Measurements from ENCODE around the gene ARHGEF7.

Gene ARHGEF7

DNA sequence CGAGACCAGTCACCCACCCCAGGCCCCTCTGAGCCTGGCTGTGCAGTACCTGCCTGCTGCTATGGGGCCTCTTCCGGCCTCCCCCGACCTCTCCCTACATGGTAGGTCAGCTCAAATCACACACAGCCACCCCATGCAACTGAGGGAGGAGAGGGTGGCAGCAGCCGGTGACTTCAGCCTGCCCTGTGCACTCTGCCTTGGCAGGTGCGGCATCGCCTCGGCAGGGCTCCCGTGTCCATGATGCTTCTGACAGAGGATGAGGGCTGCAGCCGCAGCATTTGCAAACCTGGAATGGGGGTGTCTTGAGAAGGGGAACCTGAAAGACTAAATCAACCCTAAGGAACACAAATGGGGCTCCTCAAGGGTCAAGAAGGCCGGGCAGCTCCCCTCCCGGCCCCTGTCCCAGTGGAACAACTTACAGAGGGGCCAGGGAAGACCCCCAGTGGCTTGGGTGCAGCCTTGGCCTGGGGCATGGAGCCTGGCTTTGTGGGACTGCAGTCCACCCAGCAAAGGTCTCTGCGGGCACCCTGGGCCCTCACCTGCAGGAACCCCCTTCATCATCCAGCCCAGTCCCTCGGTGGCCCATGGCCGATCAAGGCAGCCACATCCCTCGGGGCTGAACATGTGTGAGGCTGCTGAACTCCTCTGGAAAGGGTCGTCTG, 212.0 kb downstream of the ARHGEF7 start:
- no peaks in the 10 kb centered on the region for H3K9me3 ChIP-seq (ENCODE audit: insufficient read depth, low read depth, low read length)
- no peaks in the 10 kb centered on the region for H3K9me2 ChIP-seq (replicated peaks; ENCODE audit: low read depth, low read length)
- TF ChIP-seq CTCF (conservative IDR thresholded peaks at IDR 0.05; ENCODE audit: low read length) (no peak), EZH2phosphoT487 (IDR thresholded peaks at IDR 0.05; ENCODE audit: borderline replicate concordance) (no peak)
- H3K4me3 ChIP-seq (ENCODE audit: low read length, poor library complexity, severe bottlenecking): no peak overlapping the region
- no peak overlapping the region for H2AFZ ChIP-seq (ENCODE audit: low read length)
- no peak overlapping the region for H3K9ac ChIP-seq (ENCODE audit: low read depth, low read length, poor library complexity, severe bottlenecking)
- no peak overlapping the region for H3K4me2 ChIP-seq (ENCODE audit: low read depth, low read length, poor library complexity, severe bottlenecking)
- H3K36me3 ChIP-seq (ENCODE audit: insufficient read depth, low read length): no peaks in the 10 kb centered on the region
- no peaks in the 10 kb centered on the region for H3F3A ChIP-seq (ENCODE audit: low read depth)
- no peaks in the 10 kb centered on the region for H3K27me3 ChIP-seq (ENCODE audit: insufficient read depth, low read length, poor library complexity, severe bottlenecking)
- H4K20me1 ChIP-seq (ENCODE audit: insufficient read depth, low read length, poor library complexity, severe bottlenecking): no peaks in the 10 kb centered on the region
- no peaks in the 10 kb centered on the region for H3K4me1 ChIP-seq (ENCODE audit: insufficient read depth, low read length, poor library complexity, severe bottlenecking)
- H3K79me2 ChIP-seq (ENCODE audit: insufficient read depth, low read length): no peaks in the 10 kb centered on the region

- TF ChIP-seq CTCF (conservative IDR thresholded peaks at IDR 0.05; ENCODE audit: low read length): no peak
- no peak for TF ChIP-seq EZH2phosphoT487 (IDR thresholded peaks at IDR 0.05; ENCODE audit: borderline replicate concordance)
- no peak overlapping the region for H3K9ac ChIP-seq (ENCODE audit: low read depth, low read length, poor library complexity, severe bottlenecking)
- H3K4me2 ChIP-seq (ENCODE audit: low read depth, low read length, poor library complexity, severe bottlenecking): no peak overlapping the region
- H2AFZ ChIP-seq (ENCODE audit: low read length): no peak overlapping the region
- H3F3A ChIP-seq (ENCODE audit: low read depth): no peaks in the 10 kb centered on the region
- no peaks in the 10 kb centered on the region for H3K9me3 ChIP-seq (ENCODE audit: insufficient read depth, low read depth, low read length)
- H3K36me3 ChIP-seq (ENCODE audit: insufficient read depth, low read length): no peaks in the 10 kb centered on the region
- no peaks in the 10 kb centered on the region for H3K4me1 ChIP-seq (ENCODE audit: insufficient read depth, low read length, poor library complexity, severe bottlenecking)
- H3K79me2 ChIP-seq (ENCODE audit: insufficient read depth, low read length): no peaks in the 10 kb centered on the region
- H4K20me1 ChIP-seq (ENCODE audit: insufficient read depth, low read length, poor library complexity, severe bottlenecking): no peaks in the 10 kb centered on the region
- H3K4me3 ChIP-seq (ENCODE audit: low read length, poor library complexity, severe bottlenecking): no peak overlapping the region
- no peaks in the 10 kb centered on the region for H3K27me3 ChIP-seq (ENCODE audit: insufficient read depth, low read length, poor library complexity, severe bottlenecking)
- no peaks in the 10 kb centered on the region for H3K9me2 ChIP-seq (replicated peaks; ENCODE audit: low read depth, low read length)
Measured at GRCh38 chr13:111327730-111328573, 212.8 kb downstream of the ARHGEF7 start.

GRCh38 chr13:111328574-111329410, 213.7 kb downstream of the ARHGEF7 start:
- no peaks in the 10 kb centered on the region for H3K27me3 ChIP-seq (ENCODE audit: insufficient read depth, low read length, poor library complexity, severe bottlenecking)
- no peak overlapping the region for H3K9ac ChIP-seq (ENCODE audit: low read depth, low read length, poor library complexity, severe bottlenecking)
- no peaks in the 10 kb centered on the region for H3K9me3 ChIP-seq (ENCODE audit: insufficient read depth, low read depth, low read length)

More at GRCh38 chr13:111328574-111329410, 213.7 kb downstream of the ARHGEF7 start:
- no peak overlapping the region for H3K4me2 ChIP-seq (ENCODE audit: low read depth, low read length, poor library complexity, severe bottlenecking)
- H3K4me1 ChIP-seq (ENCODE audit: insufficient read depth, low read length, poor library complexity, severe bottlenecking): no peaks in the 10 kb centered on the region
- no peaks in the 10 kb centered on the region for H3K36me3 ChIP-seq (ENCODE audit: insufficient read depth, low read length)
- no peaks in the 10 kb centered on the region for H3F3A ChIP-seq (ENCODE audit: low read depth)
- H3K4me3 ChIP-seq (ENCODE audit: low read length, poor library complexity, severe bottlenecking): no peak overlapping the region
- H3K79me2 ChIP-seq (ENCODE audit: insufficient read depth, low read length): no peaks in the 10 kb centered on the region
- H2AFZ ChIP-seq (ENCODE audit: low read length): no peak overlapping the region
- TF ChIP-seq EZH2phosphoT487 (IDR thresholded peaks at IDR 0.05; ENCODE audit: borderline replicate concordance) (no peak), CTCF (conservative IDR thresholded peaks at IDR 0.05; ENCODE audit: low read length) (no peak)
- no peaks in the 10 kb centered on the region for H3K9me2 ChIP-seq (replicated peaks; ENCODE audit: low read depth, low read length)
- H4K20me1 ChIP-seq (ENCODE audit: insufficient read depth, low read length, poor library complexity, severe bottlenecking): no peaks in the 10 kb centered on the region
